Naive thymus-derived CD8-positive, alpha-beta T cell (primary cell): ENCODE data around the gene NPTN. TPM values are rescaled to one million over a fixed set of nuclear protein-coding genes. Genes with fewer than 3 reads are reported as not detected.
"Not testable (repeated sequence)": the region's sequence is repeated elsewhere in the genome, so short reads cannot be mapped to it uniquely, and the experiment has no call there.

Source experiments
- ATAC-seq, 2 donors: fragments of 150-1000 bp; cut with Tn5 transposase in 1 of 2; sonication (Bioruptor Pico), chemical (Tn5 transposase) in 1 of 2; 1 replicate in 1 of 2; 2 replicates in 1 of 2; pipeline ENCODE4 v1.10.0; 2021; ENCODE audit warnings: mild to moderate bottlenecking in 2 of 2, moderate library complexity in 2 of 2
- POLR2A ChIA-PET: fragments of 350-600 bp; sonication (Branson Sonifier 250); formaldehyde crosslinking; loops from one replicate; lab custom pipeline; 2021; ENCODE audit warnings: antibody characterized with exemption; lab: Charles Lee
- DNase-seq, 10 donors: peaks; one replicate each; pipeline versions ENCODE4 v3.0.0 to v3.0.0-alpha.2; 2020 to 2022
- H3K27ac Mint-ChIP-seq, 10 donors: one replicate each; pipeline ENCODE4 v1.8.0; 2020 to 2022; ENCODE audit warnings: mild to moderate bottlenecking in 10 of 10, mixed read lengths in 10 of 10, moderate library complexity in 4 of 10, inconsistent platforms in 1 of 10
- H3K27me3 Mint-ChIP-seq, 5 donors: one replicate each; pipeline ENCODE4 v1.8.0; 2021 to 2022; ENCODE audit warnings: mixed read lengths in 5 of 5
- H3K36me3 Mint-ChIP-seq, 3 donors: one replicate each; pipeline ENCODE4 v1.8.0; 2020 to 2022; ENCODE audit warnings: mixed read lengths in 3 of 3, mild to moderate bottlenecking in 2 of 3, inconsistent platforms in 1 of 3
- H3K4me1 Mint-ChIP-seq, 4 donors: one replicate each; pipeline ENCODE4 v1.8.0; 2021 to 2022; ENCODE audit warnings: mixed read lengths in 4 of 4
- H3K4me3 Mint-ChIP-seq, 10 donors: one replicate each; pipeline ENCODE4 v1.8.0; 2020 to 2022; ENCODE audit warnings: mild to moderate bottlenecking in 10 of 10, mixed read lengths in 10 of 10, moderate library complexity in 6 of 10, inconsistent platforms in 1 of 10
- H3K9me3 Mint-ChIP-seq, 9 donors: one replicate each; pipeline ENCODE4 v1.8.0; 2020 to 2022; ENCODE audit warnings: mixed read lengths in 9 of 9, mild to moderate bottlenecking in 3 of 9, inconsistent platforms in 1 of 9, moderate library complexity in 1 of 9
- polyA plus RNA-seq, 3 donors: library from polyadenylated mRNA; unstranded; fragments of 300-500 nt; fragmentation: Illumina TruSeq; gene quantifications; one replicate each; pipeline ENCODE4 v1.2.3, GENCODE V29; 2021
- total RNA-seq, 8 experiments: library from RNA in 2 of 8; stranded (reverse) in 2 of 8; gene quantifications; one replicate each; pipeline ENCODE4 v1.2.3 and lab custom pipeline; 2021 to 2026

NPTN gene
- total and polyA plus RNA-seq, 5 experiments from 2014 or later = 27.9 to 37.8 (median 36.6) TPM

- Mint-ChIP-seq H3K27me3 (peaks cover 7 to 49% (median 26%) of the 10 kb centered on the region in 5 donors), H3K4me3 (no peak overlapping the region), H3K4me1 (peaks cover 3 to 12% (median 6%) of the 10 kb centered on the region in 4 donors), H3K36me3 (peaks cover 0 to 8% (median 4%) of the 10 kb centered on the region in 3 donors), H3K9me3 (peaks cover 0 to 11% (median 3%) of the 10 kb centered on the region in 9 donors), H3K27ac (no peak overlapping the region)
- ATAC-seq (no peak), DNase-seq (no peak)
- POLR2A ChIA-PET = no interaction called here
Measured at GRCh38 chr15:73658645-73659044, 25.5 kb upstream of the NPTN start.

- DNase-seq (no peak), ATAC-seq (no peak)
- Mint-ChIP-seq H3K4me1 (peaks cover 3 to 12% (median 6%) of the 10 kb centered on the region in 4 donors), H3K36me3 (no peaks in the 10 kb centered on the region), H3K4me3 (no peak overlapping the region), H3K27ac (no peak overlapping the region), H3K27me3 (peaks cover 8 to 41% (median 30%) of the 10 kb centered on the region in 5 donors), H3K9me3 (peaks cover 0 to 13% (median 4%) of the 10 kb centered on the region in 9 donors)
- POLR2A ChIA-PET = no interaction called here
Measured at GRCh38 chr15:73655724-73656123, 22.5 kb upstream of the NPTN start.

- no peak overlapping the region for H3K27ac Mint-ChIP-seq
- peaks cover 9 to 41% (median 34%) of the 10 kb centered on the region in 5 donors for H3K27me3 Mint-ChIP-seq
- no peak overlapping the region for H3K4me3 Mint-ChIP-seq
- H3K4me1 Mint-ChIP-seq = peaks cover 0 to 1% (median 0%) of the 10 kb centered on the region in 4 donors
- no peak for ATAC-seq
- DNase-seq = no peak
- peaks cover 0 to 5% (median 0%) of the 10 kb centered on the region in 3 donors for H3K36me3 Mint-ChIP-seq
- peaks cover 0 to 13% (median 4%) of the 10 kb centered on the region in 9 donors for H3K9me3 Mint-ChIP-seq
- POLR2A ChIA-PET = no interaction called here
Measured at GRCh38 chr15:73654659-73655058, 21.5 kb upstream of the NPTN start.

- Mint-ChIP-seq H3K36me3 (peaks cover 0 to 5% (median 0%) of the 10 kb centered on the region in 3 donors), H3K9me3 (peaks cover 0 to 13% (median 4%) of the 10 kb centered on the region in 9 donors), H3K27ac (no peak overlapping the region), H3K4me3 (no peak overlapping the region), H3K4me1 (no peaks in the 10 kb centered on the region), H3K27me3 (peaks cover 12 to 61% (median 25%) of the 10 kb centered on the region in 5 donors)
- DNase-seq = no peak
- POLR2A ChIA-PET = no interaction called here
- ATAC-seq = no peak
Measured at GRCh38 chr15:73650416-73651126, 17.4 kb upstream of the NPTN start.

- H3K36me3 Mint-ChIP-seq = peaks cover 0 to 5% (median 0%) of the 10 kb centered on the region in 3 donors
- H3K4me3 Mint-ChIP-seq = no peak overlapping the region
- peak overlapping the region in 1 of 10 donors; percentile 9 for H3K27ac Mint-ChIP-seq
- DNase-seq = no peak
- ATAC-seq = no peak
- H3K27me3 Mint-ChIP-seq = peaks cover 14 to 61% (median 22%) of the 10 kb centered on the region in 5 donors
- POLR2A ChIA-PET = no interaction called here
- peaks cover 0 to 13% (median 4%) of the 10 kb centered on the region in 9 donors for H3K9me3 Mint-ChIP-seq
- H3K4me1 Mint-ChIP-seq = no peaks in the 10 kb centered on the region
Measured at GRCh38 chr15:73648014-73648295, 14.8 kb upstream of the NPTN start.

- Mint-ChIP-seq H3K9me3 (peaks cover 0 to 13% (median 4%) of the 10 kb centered on the region in 9 donors), H3K27me3 (peaks cover 14 to 60% (median 20%) of the 10 kb centered on the region in 5 donors), H3K4me1 (no peaks in the 10 kb centered on the region), H3K36me3 (peaks cover 0 to 5% (median 0%) of the 10 kb centered on the region in 3 donors), H3K4me3 (no peak overlapping the region), H3K27ac (peak overlapping the region in 1 of 10 donors; percentile 9)
- POLR2A ChIA-PET = no interaction called here
- DNase-seq (no peak), ATAC-seq (no peak)
Measured at GRCh38 chr15:73647259-73648013, 14.2 kb upstream of the NPTN start.

- H3K27me3 Mint-ChIP-seq = peaks cover 11 to 56% (median 31%) of the 10 kb centered on the region in 5 donors
- H3K36me3 Mint-ChIP-seq, ATAC-seq, H3K9me3 Mint-ChIP-seq, H3K4me1 Mint-ChIP-seq, H3K4me3 Mint-ChIP-seq, DNase-seq, POLR2A ChIA-PET, H3K27ac Mint-ChIP-seq: not testable (repeated sequence)
Measured at GRCh38 chr15:73639464-73639863, 6.3 kb upstream of the NPTN start.

GRCh38 chr15:73637527-73637926 lies 4.3 kb upstream of the NPTN start:
- Mint-ChIP-seq H3K4me3 (no peak overlapping the region), H3K4me1 (peaks cover 9 to 20% (median 15%) of the 10 kb centered on the region in 4 donors), H3K36me3 (peaks cover 0 to 6% (median 4%) of the 10 kb centered on the region in 3 donors), H3K9me3 (peaks cover 0 to 9% (median 5%) of the 10 kb centered on the region in 9 donors), H3K27ac (no peak overlapping the region), H3K27me3 (peaks cover 11 to 56% (median 31%) of the 10 kb centered on the region in 5 donors)
- no peak for DNase-seq
- no peak for ATAC-seq
- POLR2A ChIA-PET = no interaction called here

- H3K27me3 Mint-ChIP-seq = peaks cover 2 to 26% (median 10%) of the 10 kb centered on the region in 5 donors
- POLR2A ChIA-PET = no interaction called here
- H3K36me3 Mint-ChIP-seq = no peaks in the 10 kb centered on the region
- DNase-seq (no peak), ATAC-seq (no peak)
- H3K9me3 Mint-ChIP-seq = peaks cover 0 to under 1% (median 0%) of the 10 kb centered on the region in 9 donors
- peaks cover 23 to 55% (median 48%) of the 10 kb centered on the region in 4 donors for H3K4me1 Mint-ChIP-seq
- peak overlapping the region; percentile 79 to 94 (median 90) for H3K4me3 Mint-ChIP-seq
- H3K27ac Mint-ChIP-seq = peak overlapping the region; percentile 37 to 98 (median 90)
Measured at GRCh38 chr15:73633991-73634495, 854 bp upstream of the NPTN start.

GRCh38 chr15:73632670-73633058 lies 525 bp downstream of the NPTN start:
- H3K4me3 Mint-ChIP-seq = peak overlapping the region; percentile 79 to 94 (median 88)
- ATAC-seq (peak; percentile 1 to 3), DNase-seq (peak in 3 of 10 donors; percentile 4 to 64 (median 20))
- POLR2A ChIA-PET = interaction anchor here (1.4 kb wide), 1 partner anchor 10 kb away, joined by 6 read pairs; no protein-coding TSS in a partner anchor
- no peaks in the 10 kb centered on the region for H3K36me3 Mint-ChIP-seq
- H3K27me3 Mint-ChIP-seq = peaks cover 0 to 12% (median 5%) of the 10 kb centered on the region in 5 donors
- H3K4me1 Mint-ChIP-seq = peaks cover 29 to 66% (median 57%) of the 10 kb centered on the region in 4 donors
- H3K27ac Mint-ChIP-seq = peak overlapping the region; percentile 10 to 91 (median 79)
- H3K9me3 Mint-ChIP-seq = no peaks in the 10 kb centered on the region

- peak in 1 of 10 donors; percentile 4 for DNase-seq
- Mint-ChIP-seq H3K27ac (peak overlapping the region in 9 of 10 donors; percentile 10 to 91 (median 79)), H3K36me3 (no peaks in the 10 kb centered on the region), H3K9me3 (no peaks in the 10 kb centered on the region), H3K4me3 (peak overlapping the region; percentile 79 to 94 (median 88)), H3K4me1 (peaks cover 28 to 64% (median 60%) of the 10 kb centered on the region in 4 donors), H3K27me3 (peaks cover 0 to 6% (median 4%) of the 10 kb centered on the region in 5 donors)
- no peak for ATAC-seq
- POLR2A ChIA-PET = interaction anchor here (1.4 kb wide), 2 partner anchors 9 to 17 kb away, joined by 4 to 6 read pairs; no protein-coding TSS in a partner anchor
Measured at GRCh38 chr15:73631915-73632669, 1.1 kb downstream of the NPTN start.

GRCh38 chr15:73630921-73631362 lies 2.2 kb downstream of the NPTN start:
- Mint-ChIP-seq H3K9me3 (no peaks in the 10 kb centered on the region), H3K4me1 (peaks cover 25 to 59% (median 57%) of the 10 kb centered on the region in 4 donors), H3K36me3 (no peaks in the 10 kb centered on the region), H3K27ac (peak overlapping the region in 1 of 10 donors; percentile 42), H3K27me3 (no peaks in the 10 kb centered on the region), H3K4me3 (peak overlapping the region in 9 of 10 donors; percentile 2 to 90 (median 34))
- DNase-seq (no peak), ATAC-seq (no peak)
- POLR2A ChIA-PET = interaction anchor here (1.4 kb wide), 1 partner anchor 16 kb away, joined by 4 read pairs; no protein-coding TSS in a partner anchor
